ENCODE measurements around the gene TGFBR3.

TGFBR3 gene

DNA sequence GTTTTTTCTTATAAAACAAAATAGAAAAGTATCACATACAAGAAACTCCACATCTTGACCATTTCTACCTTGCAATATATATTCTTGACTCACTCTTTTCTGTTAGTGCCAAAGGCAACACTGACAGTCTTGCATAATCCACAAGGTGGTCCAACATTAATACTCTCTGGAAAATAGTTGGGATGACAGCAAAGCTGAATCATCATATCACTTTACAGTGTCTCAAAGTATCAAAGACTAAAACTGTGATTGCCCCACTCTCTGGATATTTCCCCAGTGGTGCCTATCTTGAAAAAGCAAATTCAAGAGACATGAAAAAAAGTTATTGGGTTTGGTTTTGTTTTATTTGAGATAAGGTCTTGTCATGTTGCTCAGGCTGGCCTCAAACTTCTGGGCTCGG is 14.6 kb upstream of the TGFBR3 start:
- Histone ChIP-seq H3K36me3 (ENCODE audit: control insufficient read depth, low read depth, low read length) (no peaks in the 10 kb centered on the region), H3K9me3 (ENCODE audit: control insufficient read depth, low read depth, low read length) (no peaks in the 10 kb centered on the region), H3K4me3 (ENCODE audit: low read length) (no peak overlapping the region), H3K27me3 (ENCODE audit: control insufficient read depth, insufficient read depth, low read length) (no peaks in the 10 kb centered on the region), H3K9ac (ENCODE audit: low read length) (no peak overlapping the region), H3K4me1 (ENCODE audit: control insufficient read depth, low read depth, low read length) (no peaks in the 10 kb centered on the region), H3K27ac (ENCODE audit: low read length) (no peak overlapping the region)

DNA sequence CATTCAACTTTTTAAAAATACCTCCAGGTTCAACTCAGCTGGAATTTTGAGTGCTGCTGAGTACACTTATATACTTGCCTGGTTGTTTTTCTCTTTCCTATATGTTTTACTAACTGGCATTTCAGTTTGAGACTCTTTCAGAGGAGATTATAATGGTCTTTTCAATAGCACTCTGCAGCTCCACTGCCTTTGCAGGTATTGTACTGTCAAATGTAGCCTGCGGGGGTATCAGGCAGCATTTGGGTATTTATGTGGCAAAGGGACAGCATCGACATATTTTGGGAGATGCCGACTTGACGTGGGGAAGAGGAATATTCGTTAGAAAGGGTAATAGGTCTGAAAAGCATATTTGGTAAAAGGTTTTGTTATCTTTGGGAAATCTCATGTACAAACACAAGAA is 11.1 kb upstream of the TGFBR3 start:
- H3K4me3 ChIP-seq (ENCODE audit: low read length), result no peak overlapping the region
- H3K27me3 ChIP-seq (ENCODE audit: control insufficient read depth, insufficient read depth, low read length), result no peaks in the 10 kb centered on the region
- H3K9me3 ChIP-seq (ENCODE audit: control insufficient read depth, low read depth, low read length), result no peaks in the 10 kb centered on the region
- peaks cover under 1% of the 10 kb centered on the region for H3K4me1 ChIP-seq (ENCODE audit: control insufficient read depth, low read depth, low read length)
- no peak overlapping the region for H3K9ac ChIP-seq (ENCODE audit: low read length)
- H3K36me3 ChIP-seq (ENCODE audit: control insufficient read depth, low read depth, low read length), result no peaks in the 10 kb centered on the region
- no peak overlapping the region for H3K27ac ChIP-seq (ENCODE audit: low read length)

DNA sequence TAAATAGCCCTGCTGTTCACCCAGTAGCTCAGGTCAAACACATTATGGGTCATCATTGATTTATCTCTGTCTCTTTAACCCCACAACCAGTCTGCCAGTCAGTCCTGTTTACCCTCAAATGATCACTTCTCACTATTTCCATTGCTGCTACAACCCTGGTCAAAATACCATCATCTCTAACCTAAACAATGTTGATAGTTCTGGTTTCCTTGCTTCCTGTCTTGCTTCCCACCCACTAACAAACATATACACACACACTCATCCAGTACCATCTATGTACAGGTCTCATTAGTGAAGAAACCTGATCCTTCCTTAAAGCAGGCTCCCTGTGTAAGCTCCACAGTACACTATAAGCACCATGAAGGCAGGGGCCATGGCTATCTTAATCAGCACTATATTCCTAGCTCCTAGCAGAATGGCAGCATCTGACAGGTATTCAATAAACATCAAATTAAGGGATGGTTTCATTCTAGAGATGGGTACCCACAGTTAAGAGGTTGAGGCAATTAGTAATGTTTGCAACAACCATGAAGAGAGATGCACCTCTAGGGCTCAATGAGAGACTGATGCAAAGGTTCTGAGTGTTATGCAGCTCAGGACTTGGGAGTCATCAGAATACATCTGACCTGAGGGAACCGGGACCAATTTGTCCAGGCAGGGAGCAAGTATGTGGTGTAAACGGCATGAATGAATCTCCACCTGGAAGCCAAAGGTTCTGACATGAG is 10.0 kb upstream of the TGFBR3 start:
- no peaks in the 10 kb centered on the region for H3K9me3 ChIP-seq (ENCODE audit: control insufficient read depth, low read depth, low read length)
- H3K9ac ChIP-seq (ENCODE audit: low read length), result no peak overlapping the region
- H3K36me3 ChIP-seq (ENCODE audit: control insufficient read depth, low read depth, low read length), result no peaks in the 10 kb centered on the region
- H3K27ac ChIP-seq (ENCODE audit: low read length), result no peak overlapping the region
- no peak overlapping the region for H3K4me3 ChIP-seq (ENCODE audit: low read length)
- H3K4me1 ChIP-seq (ENCODE audit: control insufficient read depth, low read depth, low read length), result peaks cover 4% of the 10 kb centered on the region
- H3K27me3 ChIP-seq (ENCODE audit: control insufficient read depth, insufficient read depth, low read length), result no peaks in the 10 kb centered on the region

DNA sequence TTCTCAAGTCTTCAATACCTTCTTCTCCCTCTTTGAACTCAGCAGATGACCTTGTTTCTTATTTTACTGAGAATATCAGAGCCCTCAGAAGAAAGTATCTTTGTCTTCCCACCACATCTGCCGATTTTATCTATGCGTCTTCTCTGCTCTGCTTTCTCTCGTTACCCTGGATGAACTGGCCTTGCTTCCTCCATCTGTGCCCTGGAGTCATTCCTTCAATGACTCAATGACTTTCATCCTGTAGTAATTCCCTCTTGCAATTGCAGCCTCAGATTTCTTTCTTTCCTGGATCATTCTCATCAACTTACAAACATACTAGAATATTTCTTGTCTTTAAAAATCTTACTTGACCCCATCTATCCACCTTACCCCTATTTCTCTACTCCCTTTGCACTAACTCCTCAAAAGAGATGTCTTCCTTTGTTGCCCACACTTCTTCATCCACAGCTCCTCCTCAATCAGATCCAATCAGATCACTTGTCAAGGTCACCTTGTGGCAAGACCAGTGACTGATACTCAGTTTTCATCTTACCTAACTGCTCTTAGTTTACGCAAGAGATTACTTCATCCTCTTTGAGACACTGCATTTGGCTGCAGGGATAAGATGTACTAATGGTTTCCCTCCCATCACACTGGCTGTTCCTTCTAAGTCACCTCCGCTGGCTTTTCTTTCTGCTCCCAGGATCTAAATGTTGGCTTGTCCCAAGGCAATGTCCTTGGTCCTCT is 8.2 kb upstream of the TGFBR3 start:
- H3K36me3 ChIP-seq (ENCODE audit: control insufficient read depth, low read depth, low read length), result no peaks in the 10 kb centered on the region
- no peaks in the 10 kb centered on the region for H3K9me3 ChIP-seq (ENCODE audit: control insufficient read depth, low read depth, low read length)
- no peak overlapping the region for H3K9ac ChIP-seq (ENCODE audit: low read length)
- H3K27me3 ChIP-seq (ENCODE audit: control insufficient read depth, insufficient read depth, low read length), result no peaks in the 10 kb centered on the region
- H3K4me3 ChIP-seq (ENCODE audit: low read length), result no peak overlapping the region
- H3K4me1 ChIP-seq (ENCODE audit: control insufficient read depth, low read depth, low read length), result peaks cover 4% of the 10 kb centered on the region
- no peak overlapping the region for H3K27ac ChIP-seq (ENCODE audit: low read length)

- H3K27me3 ChIP-seq (ENCODE audit: control insufficient read depth, insufficient read depth, low read length), result peaks cover 12% of the 10 kb centered on the region
- no peak overlapping the region for H3K9ac ChIP-seq (ENCODE audit: low read length)
- no peaks in the 10 kb centered on the region for H3K9me3 ChIP-seq (ENCODE audit: control insufficient read depth, low read depth, low read length)
- no peak overlapping the region for H3K27ac ChIP-seq (ENCODE audit: low read length)
- no peaks in the 10 kb centered on the region for H3K36me3 ChIP-seq (ENCODE audit: control insufficient read depth, low read depth, low read length)
- no peak overlapping the region for H3K4me3 ChIP-seq (ENCODE audit: low read length)
- peaks cover 4% of the 10 kb centered on the region for H3K4me1 ChIP-seq (ENCODE audit: control insufficient read depth, low read depth, low read length)
Measured at GRCh38 chr1:91891969-91892368, 6.0 kb upstream of the TGFBR3 start.

DNA sequence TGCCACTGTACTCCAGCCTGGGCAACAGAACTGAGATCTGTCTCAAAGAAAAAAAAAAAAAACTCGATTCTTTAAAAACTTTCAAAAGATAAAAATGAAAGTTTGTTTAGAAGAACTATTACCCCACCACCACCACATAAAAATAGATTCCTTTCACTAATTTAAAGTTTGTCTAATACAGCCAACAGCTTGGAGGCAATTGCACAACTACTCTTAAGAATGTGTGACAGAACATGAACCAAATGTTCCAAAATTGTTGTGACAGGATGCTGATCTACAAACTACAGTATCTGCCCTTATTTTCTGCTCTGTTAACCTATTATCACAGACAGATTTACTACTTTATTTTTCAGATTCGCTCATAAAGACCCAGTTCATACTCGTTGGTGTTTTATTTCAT is 5.5 kb upstream of the TGFBR3 start:
- Histone ChIP-seq H3K27me3 (ENCODE audit: control insufficient read depth, insufficient read depth, low read length) (peaks cover 17% of the 10 kb centered on the region), H3K9ac (ENCODE audit: low read length) (no peak overlapping the region), H3K36me3 (ENCODE audit: control insufficient read depth, low read depth, low read length) (no peaks in the 10 kb centered on the region), H3K4me3 (ENCODE audit: low read length) (no peak overlapping the region), H3K27ac (ENCODE audit: low read length) (no peak overlapping the region), H3K4me1 (ENCODE audit: control insufficient read depth, low read depth, low read length) (peaks cover 4% of the 10 kb centered on the region), H3K9me3 (ENCODE audit: control insufficient read depth, low read depth, low read length) (no peaks in the 10 kb centered on the region)

- peaks cover 4% of the 10 kb centered on the region for H3K4me1 ChIP-seq (ENCODE audit: control insufficient read depth, low read depth, low read length)
Measured at GRCh38 chr1:91889717-91890459, 3.9 kb upstream of the TGFBR3 start.

GRCh38 chr1:91885213-91885715 is 687 bp downstream of the TGFBR3 start:
- Histone ChIP-seq H3K4me3 (ENCODE audit: low read length) (peak overlapping the region; percentile 84), H3K36me3 (ENCODE audit: control insufficient read depth, low read depth, low read length) (no peaks in the 10 kb centered on the region), H3K4me1 (ENCODE audit: control insufficient read depth, low read depth, low read length) (no peaks in the 10 kb centered on the region), H3K9ac (ENCODE audit: low read length) (peak overlapping the region; percentile 62), H3K9me3 (ENCODE audit: control insufficient read depth, low read depth, low read length) (no peaks in the 10 kb centered on the region), H3K27me3 (ENCODE audit: control insufficient read depth, insufficient read depth, low read length) (peaks cover 48% of the 10 kb centered on the region), H3K27ac (ENCODE audit: low read length) (no peak overlapping the region)

More at GRCh38 chr1:91889717-91890459, 3.9 kb upstream of the TGFBR3 start:
- Histone ChIP-seq H3K27ac (ENCODE audit: low read length) (no peak overlapping the region), H3K27me3 (ENCODE audit: control insufficient read depth, insufficient read depth, low read length) (peaks cover 29% of the 10 kb centered on the region), H3K36me3 (ENCODE audit: control insufficient read depth, low read depth, low read length) (no peaks in the 10 kb centered on the region), H3K4me3 (ENCODE audit: low read length) (no peak overlapping the region), H3K9me3 (ENCODE audit: control insufficient read depth, low read depth, low read length) (no peaks in the 10 kb centered on the region), H3K9ac (ENCODE audit: low read length) (no peak overlapping the region)

DNA sequence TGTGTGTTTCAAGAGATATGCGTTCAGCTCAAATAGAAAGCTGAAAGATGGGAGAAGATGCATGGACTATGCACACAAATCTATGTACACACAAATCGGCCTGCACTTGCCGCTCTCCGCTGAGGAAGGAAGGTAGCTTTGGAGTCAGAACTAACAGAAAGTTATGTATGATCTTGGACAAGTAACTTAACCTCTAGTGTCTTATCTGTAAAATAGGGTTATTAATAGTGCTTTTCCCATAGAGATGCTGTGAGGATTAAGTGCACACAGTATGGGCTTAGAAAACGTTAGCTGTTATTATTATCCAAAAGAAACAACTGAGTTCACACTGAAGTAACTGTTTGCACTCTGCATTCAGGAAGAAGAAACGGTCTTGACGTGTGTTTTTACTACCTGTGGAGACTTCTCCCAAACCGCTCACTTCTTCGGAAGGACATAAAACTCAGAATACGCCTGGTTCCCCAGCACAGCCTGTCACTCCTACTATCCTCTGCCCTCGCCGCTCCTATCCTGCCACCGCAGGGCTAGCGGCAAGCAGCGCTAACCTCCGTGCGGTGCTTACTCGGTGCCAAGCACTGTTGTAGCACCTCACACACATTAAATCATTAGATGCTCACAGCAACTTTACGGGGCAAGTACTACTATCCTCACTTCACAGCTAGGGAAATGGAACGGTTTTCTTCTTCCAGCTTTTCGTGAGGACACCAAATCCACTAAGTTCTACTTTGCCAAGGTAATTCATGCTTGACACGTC is 1.3 kb downstream of the TGFBR3 start:
- peaks cover 48% of the 10 kb centered on the region for H3K27me3 ChIP-seq (ENCODE audit: control insufficient read depth, insufficient read depth, low read length)
- H3K9me3 ChIP-seq (ENCODE audit: control insufficient read depth, low read depth, low read length), result no peaks in the 10 kb centered on the region
- no peak overlapping the region for H3K27ac ChIP-seq (ENCODE audit: low read length)
- peak overlapping the region; percentile 84 for H3K4me3 ChIP-seq (ENCODE audit: low read length)
- H3K36me3 ChIP-seq (ENCODE audit: control insufficient read depth, low read depth, low read length), result no peaks in the 10 kb centered on the region
- H3K9ac ChIP-seq (ENCODE audit: low read length), result no peak overlapping the region
- no peaks in the 10 kb centered on the region for H3K4me1 ChIP-seq (ENCODE audit: control insufficient read depth, low read depth, low read length)

DNA sequence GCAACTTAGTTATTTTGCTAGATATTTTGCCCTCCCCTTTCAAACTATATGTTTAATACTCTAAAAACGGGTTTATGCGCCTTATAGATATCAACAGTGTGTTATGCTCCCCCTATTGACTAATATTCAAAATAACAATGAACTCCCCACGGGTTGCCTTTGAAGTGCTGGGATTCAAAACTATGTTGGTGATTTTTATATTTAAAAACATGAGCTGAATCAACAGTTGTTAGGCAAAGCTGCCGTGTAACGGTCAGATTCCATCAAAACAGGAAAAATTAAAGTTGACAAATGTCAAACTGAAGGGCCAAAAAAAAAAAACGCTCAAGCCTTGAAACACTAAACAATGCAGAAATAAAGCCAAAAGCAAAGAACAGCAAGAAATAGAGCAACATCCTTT is 2.5 kb downstream of the TGFBR3 start:
- H3K4me1 ChIP-seq (ENCODE audit: control insufficient read depth, low read depth, low read length), result no peaks in the 10 kb centered on the region
- peaks cover 48% of the 10 kb centered on the region for H3K27me3 ChIP-seq (ENCODE audit: control insufficient read depth, insufficient read depth, low read length)
- H3K4me3 ChIP-seq (ENCODE audit: low read length), result no peak overlapping the region
- H3K9me3 ChIP-seq (ENCODE audit: control insufficient read depth, low read depth, low read length), result no peaks in the 10 kb centered on the region
- H3K9ac ChIP-seq (ENCODE audit: low read length), result no peak overlapping the region
- no peak overlapping the region for H3K27ac ChIP-seq (ENCODE audit: low read length)
- H3K36me3 ChIP-seq (ENCODE audit: control insufficient read depth, low read depth, low read length), result no peaks in the 10 kb centered on the region

DNA sequence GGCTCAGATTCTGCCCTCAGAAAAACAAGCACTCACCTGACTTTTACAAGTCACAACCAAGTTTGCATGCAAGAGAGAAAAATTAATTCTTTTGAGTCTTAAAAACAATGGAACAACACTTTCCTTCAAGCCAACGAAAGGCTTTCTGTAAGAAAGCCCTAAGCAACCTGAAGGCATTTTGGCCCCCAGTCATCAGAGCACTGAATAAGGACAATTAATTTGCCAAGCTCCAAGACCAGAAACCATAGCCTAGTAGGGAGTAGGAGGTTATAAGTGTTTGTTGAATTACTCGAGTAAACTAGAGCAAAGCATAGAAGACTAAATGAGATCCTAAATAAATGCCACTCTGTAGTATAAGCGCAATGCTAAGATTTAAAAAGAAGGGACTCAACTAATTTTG is 4.7 kb downstream of the TGFBR3 start:
- Histone ChIP-seq H3K9ac (ENCODE audit: low read length) (no peak overlapping the region), H3K4me3 (ENCODE audit: low read length) (no peak overlapping the region), H3K27ac (ENCODE audit: low read length) (no peak overlapping the region), H3K36me3 (ENCODE audit: control insufficient read depth, low read depth, low read length) (no peaks in the 10 kb centered on the region), H3K9me3 (ENCODE audit: control insufficient read depth, low read depth, low read length) (no peaks in the 10 kb centered on the region), H3K27me3 (ENCODE audit: control insufficient read depth, insufficient read depth, low read length) (peaks cover 29% of the 10 kb centered on the region), H3K4me1 (ENCODE audit: control insufficient read depth, low read depth, low read length) (no peaks in the 10 kb centered on the region)

Measured in iPS-18a (cell line).